CD4-positive, alpha-beta T cell treated with Interleukin-12 subunit alpha and Interleukin-12 subunit beta, for 1 hour (primary cell): ENCODE measurements around the gene CAMK2A.

Source experiments
- DNase-seq: peaks from one replicate; pipeline ENCODE4 v3.0.0-alpha.2; 2020

The CAMK2A gene

GRCh38 chr5:150289551-150290390 is at the start of gene CAMK2A:
Gene CAMK2A (minus strand): TSS chr5:150289773. CDS start chr5:150289625, 148 bp downstream.
- no peak for DNase-seq

DNA sequence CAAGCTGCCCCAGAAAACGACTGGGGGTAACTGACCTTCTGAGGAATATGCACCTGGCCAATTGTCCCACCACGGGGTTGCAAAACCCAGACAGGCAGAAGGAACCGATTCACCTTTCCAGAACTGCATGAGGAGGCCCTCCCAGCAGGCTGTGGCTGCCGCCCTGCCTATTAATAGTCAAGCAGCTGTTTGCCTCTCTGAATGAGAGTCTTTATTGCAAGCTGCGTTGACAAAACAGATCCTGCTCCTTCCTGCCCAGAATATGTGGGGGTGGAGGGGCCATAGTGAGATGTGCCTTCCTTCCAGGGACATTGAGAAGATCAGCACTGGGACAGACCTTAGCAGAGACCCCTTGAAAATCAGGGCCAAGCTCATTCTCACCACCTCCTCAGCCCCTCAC is 49.6 kb upstream of the CAMK2A start:
- DNase-seq, result no peak

GRCh38 chr5:150338546-150338945 is 49.0 kb upstream of the CAMK2A start:
- no peak for DNase-seq

DNA sequence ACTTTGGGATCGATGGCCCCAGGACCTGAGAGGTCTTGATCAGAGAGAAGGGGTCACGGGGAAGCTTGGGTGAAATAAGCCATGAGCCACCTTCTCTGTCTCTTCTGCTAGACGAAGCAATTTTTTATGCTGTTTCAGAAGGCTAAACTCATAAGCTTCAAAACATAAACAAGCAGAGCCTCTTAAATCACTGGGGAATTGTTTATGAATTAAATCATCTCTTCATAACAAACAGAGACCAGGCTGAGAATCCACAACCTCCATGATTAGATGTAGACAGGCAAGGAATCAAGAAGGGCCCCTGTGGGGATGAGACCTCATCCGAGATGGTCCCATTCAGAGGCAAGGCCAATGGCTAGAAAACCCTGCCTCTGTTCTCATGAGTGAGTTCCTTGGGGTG is 46.2 kb upstream of the CAMK2A start:
- no peak for DNase-seq

DNA sequence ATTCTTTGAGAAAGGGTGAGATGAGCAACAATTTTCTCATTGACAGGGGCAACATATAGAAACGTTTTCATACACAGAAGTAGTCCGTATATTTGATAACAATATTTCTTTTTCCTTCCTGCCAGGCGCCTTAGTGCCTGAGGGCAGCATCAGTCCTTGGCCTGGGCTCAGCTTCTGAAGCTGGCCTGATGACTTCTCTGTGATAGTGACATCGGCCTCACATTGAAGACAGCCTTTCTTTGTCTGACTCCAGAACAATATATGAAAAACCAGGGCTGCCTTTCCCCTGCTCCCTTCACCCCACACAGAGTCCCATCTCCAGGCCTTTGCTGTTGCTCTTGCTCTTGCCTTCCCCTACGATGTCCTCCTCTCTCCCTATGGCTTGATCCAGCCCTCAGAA is 43.8 kb upstream of the CAMK2A start:
- DNase-seq, result no peak

- DNase-seq, result no peak
These were observed 40.6 kb upstream of the CAMK2A start for GRCh38 chr5:150329881-150330876.

GRCh38 chr5:150329038-150329437 is 39.5 kb upstream of the CAMK2A start:
- no peak for DNase-seq

GRCh38 chr5:150328515-150328914 is 38.9 kb upstream of the CAMK2A start:
- no peak for DNase-seq

DNA sequence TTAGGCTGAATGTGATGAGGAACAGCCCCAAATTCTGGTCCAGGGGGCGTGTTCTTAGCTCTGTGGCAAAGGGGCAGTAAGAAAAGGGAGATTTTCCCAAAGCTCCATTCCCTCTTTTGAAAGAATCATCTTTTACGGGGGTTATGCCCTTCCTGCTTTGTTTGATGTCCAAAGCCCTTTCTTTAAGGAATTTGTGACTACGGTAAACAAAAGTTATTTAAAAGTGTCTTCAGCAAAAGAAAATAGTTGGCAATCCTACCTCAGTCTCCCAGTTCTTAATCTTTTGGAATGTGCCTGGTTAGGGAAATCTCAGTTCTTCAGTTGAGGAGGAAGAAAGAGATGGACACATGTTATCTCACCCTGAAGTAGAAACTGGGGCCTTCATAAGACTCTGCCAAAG is 37.6 kb upstream of the CAMK2A start:
- DNase-seq, result no peak

DNA sequence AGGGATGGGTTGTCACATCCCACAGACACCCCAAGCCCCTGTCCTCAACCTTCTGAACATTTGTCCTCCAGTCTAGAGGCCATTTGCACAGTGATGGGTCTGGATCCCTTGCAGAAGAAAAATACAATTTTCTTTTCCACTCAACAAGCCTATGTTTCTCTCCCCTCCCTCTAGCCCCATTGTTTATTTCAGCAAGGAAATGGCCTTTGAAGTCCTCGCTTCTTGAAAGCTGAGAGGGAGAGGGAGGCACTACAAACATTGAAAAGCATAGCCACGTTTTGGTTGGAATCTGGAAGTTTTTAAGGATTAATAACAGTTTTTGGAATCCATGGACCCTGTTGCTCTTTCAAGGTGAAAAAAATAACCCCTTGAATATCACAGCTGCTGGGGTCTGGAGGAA is 37.1 kb upstream of the CAMK2A start:
- DNase-seq, result no peak

GRCh38 chr5:150325426-150325825 is 35.9 kb upstream of the CAMK2A start:
- DNase-seq, result no peak

- no peak for DNase-seq
These were observed 34.2 kb upstream of the CAMK2A start for GRCh38 chr5:150323819-150324218.

- DNase-seq, result no peak
These were observed 33.5 kb upstream of the CAMK2A start for GRCh38 chr5:150323092-150323491.

GRCh38 chr5:150322202-150322601 is 32.6 kb upstream of the CAMK2A start:
- DNase-seq, result no peak

DNA sequence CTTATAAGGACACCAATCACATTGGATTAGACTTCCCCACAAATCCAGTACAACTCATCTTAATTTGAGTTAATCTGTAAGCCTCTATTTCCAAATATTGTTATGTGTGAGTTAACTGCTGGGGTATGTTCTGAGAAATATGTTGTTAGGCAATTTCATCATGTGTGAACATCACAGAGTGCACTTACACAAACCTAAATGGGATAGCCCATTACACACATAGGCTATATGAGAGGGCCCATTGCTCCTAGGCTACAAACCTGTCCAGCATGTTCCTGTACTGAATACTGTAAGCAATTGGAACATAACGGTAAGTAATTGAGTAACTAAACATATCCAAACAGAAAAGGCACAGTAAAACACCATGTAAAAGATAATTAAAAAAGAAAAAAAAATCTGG is 32.2 kb upstream of the CAMK2A start:
- no peak for DNase-seq

DNA sequence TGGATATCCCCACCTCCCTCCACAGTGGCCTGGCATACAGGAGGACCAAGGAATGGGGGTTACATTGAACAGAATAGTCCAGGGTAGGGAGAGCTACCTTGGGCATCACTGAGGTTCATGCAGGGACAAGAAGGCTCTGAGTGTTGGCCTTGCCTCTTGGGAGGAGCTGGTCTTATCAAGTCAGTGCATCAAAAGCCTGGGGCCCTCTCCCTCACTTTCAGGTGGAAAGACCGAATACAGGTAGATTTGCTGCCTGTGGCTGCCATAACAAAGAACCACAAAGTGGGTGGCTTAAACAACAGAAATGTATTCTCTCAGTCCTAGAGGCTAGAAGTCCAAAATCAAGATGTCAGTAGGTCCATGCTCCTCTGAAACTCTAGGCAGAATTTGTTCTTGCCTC is 31.6 kb upstream of the CAMK2A start:
- DNase-seq, result no peak

DNA sequence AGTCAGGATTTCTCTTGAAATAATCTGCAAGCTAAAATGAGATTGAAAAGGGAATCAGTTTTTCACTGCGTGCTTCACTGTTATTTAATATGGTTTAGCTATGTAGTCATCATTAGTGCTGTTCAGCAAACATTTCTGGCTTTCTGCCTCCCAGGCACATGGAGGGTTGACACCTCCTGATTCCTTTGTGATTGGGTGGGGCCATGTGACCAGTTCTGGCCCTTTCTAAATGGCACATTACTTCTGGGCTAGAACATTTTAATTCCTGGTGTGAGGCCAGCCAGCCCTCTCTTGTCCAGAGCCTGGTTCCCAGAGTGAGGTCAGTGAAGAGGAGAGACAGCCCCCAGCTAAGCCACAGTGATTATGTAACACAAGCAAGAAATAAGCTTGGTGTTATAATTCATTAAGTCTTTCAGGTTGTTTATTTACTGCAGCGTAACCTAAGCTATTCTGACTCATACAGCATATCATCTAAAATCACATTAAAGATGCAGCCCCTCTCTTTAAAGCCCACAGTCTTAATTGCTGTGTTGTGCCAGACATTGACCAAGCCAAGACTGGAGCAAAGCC is 30.6 kb upstream of the CAMK2A start:
- DNase-seq, result no peak

- no peak for DNase-seq
These were observed 29.9 kb upstream of the CAMK2A start for GRCh38 chr5:150319484-150319790.

DNA sequence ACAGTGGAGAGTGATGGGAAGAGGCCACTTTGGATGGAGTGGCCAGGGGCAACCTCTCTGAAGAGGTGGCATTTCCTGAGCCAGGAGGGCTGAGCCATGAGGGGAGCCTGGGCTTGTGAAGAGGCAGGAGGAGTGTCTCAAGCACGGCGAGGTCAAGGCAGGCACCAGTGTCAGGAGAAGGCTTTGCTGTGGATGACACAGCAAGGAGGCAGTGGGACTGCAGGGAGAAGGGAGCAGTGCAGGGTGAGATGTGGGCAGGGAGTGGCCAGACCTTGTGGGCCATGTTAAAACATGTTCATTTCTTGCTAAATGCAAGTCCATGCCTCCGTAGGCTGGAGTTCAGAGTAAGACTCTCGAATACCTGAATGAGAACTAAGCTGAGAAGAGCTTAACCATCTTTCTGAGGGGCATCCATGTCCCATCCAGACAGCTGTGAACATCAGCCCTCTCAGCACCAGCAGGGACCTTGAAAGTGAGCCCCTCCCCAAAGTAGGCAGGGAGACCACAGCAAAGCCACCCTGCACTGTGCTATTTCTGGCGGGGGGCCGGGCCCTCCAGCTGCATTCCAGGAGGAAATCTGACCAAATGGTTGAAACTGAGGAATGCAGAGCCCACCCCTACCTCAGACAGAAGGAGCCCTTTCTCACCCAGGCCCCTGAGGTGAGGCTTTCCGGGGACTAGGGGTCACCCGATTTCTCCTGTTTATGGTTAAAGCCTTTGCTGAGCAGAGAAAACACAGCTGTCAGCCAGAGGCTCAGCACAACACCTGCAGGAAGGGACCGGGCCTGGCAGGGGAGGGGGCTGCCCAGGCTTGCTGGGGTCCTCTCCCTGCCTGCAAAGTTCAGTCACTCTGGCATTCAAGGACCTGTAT is 29.3 kb upstream of the CAMK2A start:
- DNase-seq, result no peak

GRCh38 chr5:150317048-150318003 is 27.8 kb upstream of the CAMK2A start:
- no peak for DNase-seq

GRCh38 chr5:150316320-150316719 is 26.7 kb upstream of the CAMK2A start:
- no peak for DNase-seq
